Mammary epithelial cell (primary cell): ENCODE measurements around the gene EXD3.

Source experiments
- EZH2 ChIP-seq: IDR thresholded peaks from 2 replicates; pipeline ENCODE4 v1.6.1; 2012; ENCODE audit warnings: low read length, inconsistent platforms, borderline replicate concordance
- TF ChIP-seq, protein P1 (sequence below), 2 donors: IDR thresholded peaks in 1 of 2; conservative IDR thresholded peaks in 1 of 2; 2 replicates each; pipeline ENCODE4 v1.5.1; 2011 to 2012; ENCODE audit warnings: inconsistent platforms in 2 of 2, low read length in 2 of 2, mild to moderate bottlenecking in 2 of 2, control low read depth in 1 of 2, low read depth in 1 of 2; ENCODE audit not compliant: insufficient read depth in 1 of 2; ENCODE audit errors: extremely low read depth in 1 of 2

DNA sequence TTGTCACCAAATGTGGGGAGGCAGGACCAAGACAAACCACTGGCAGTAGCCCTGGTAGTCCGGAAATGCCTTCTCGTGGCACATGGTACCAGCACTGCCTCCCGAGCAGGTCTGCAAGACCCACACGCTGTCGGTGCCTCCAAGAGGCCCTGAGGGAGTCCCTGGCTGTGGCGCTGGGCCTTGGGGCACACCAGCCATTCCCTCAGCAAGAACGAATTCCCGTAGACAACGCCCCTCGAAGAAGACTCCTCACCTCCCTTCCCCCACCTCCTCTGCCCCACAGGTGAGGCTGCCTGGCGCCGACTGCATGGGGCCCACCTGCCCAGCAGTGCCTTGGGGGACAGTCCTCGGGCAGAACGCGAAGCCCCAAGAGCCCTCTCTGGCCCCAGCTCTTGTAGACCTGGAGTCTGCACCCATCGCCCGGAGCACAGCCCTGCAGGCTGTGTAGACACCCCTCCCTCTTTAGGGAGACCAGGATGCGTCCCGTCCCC, 56.0 kb downstream of the EXD3 start:
- TF ChIP-seq, protein P1, sequence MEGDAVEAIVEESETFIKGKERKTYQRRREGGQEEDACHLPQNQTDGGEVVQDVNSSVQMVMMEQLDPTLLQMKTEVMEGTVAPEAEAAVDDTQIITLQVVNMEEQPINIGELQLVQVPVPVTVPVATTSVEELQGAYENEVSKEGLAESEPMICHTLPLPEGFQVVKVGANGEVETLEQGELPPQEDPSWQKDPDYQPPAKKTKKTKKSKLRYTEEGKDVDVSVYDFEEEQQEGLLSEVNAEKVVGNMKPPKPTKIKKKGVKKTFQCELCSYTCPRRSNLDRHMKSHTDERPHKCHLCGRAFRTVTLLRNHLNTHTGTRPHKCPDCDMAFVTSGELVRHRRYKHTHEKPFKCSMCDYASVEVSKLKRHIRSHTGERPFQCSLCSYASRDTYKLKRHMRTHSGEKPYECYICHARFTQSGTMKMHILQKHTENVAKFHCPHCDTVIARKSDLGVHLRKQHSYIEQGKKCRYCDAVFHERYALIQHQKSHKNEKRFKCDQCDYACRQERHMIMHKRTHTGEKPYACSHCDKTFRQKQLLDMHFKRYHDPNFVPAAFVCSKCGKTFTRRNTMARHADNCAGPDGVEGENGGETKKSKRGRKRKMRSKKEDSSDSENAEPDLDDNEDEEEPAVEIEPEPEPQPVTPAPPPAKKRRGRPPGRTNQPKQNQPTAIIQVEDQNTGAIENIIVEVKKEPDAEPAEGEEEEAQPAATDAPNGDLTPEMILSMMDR (conservative IDR thresholded peaks at IDR 0.05 in 1 of 2, IDR thresholded peaks at IDR 0.05 in 1 of 2; ENCODE audit: extremely low read depth in 1 of 2, insufficient read depth in 1 of 2, low read depth in 1 of 2, low read length in 2 of 2), result no peak
- no peak for TF ChIP-seq EZH2
